CD4-positive, alpha-beta T cell treated with Interleukin-17A for 4 hours (primary cell): ENCODE data around the gene POLR2L.

Source experiments
- DNase-seq: peaks from one replicate; pipeline ENCODE4 v3.0.0-alpha.2; 2020; ENCODE audit warnings: mixed read lengths

POLR2L gene

DNA sequence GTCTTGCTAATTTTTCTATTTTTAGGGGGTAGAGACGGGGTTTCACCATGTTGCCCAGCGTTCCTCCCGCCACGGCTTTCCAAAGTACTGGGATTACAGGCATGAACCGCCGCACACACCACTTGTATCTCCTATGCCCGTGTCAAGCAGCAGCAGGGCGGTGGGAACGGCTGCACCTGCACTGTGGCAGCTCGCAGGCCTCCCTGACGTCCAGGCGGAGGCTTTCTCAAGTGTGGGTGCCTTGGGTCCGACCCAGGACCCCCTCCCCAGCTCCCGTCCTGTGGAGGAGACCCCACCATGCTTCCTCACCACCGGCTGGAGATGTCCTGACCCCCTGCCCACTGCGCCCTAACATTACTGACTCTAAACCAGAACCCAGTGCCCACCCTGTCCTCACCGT lies 26.1 kb upstream of the POLR2L start:
- DNase-seq: no peak

DNA sequence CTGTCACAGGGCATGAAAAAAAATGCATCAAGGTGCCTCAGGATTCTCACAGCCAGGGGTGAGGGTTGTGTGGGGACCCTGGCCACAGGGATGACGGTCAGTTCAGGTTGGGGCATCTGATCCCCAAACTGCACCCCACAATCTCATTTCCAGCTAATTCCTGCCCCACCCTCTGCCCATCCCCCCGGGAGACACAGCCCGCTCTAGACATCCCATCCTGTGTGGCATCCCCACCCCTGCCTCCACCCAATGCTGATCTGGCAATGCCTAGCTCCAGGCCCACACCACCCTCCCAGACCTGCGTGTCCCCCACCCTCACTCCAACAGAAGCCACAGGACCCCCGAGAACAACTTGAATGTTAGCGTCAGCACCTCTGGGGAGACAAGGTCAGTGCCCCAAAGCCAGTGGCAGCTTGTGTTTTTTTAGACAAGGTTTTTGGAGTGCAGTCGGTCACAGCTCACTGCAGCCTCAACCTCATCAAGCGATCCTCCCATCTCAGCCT lies 25.6 kb upstream of the POLR2L start:
- no peak for DNase-seq

DNA sequence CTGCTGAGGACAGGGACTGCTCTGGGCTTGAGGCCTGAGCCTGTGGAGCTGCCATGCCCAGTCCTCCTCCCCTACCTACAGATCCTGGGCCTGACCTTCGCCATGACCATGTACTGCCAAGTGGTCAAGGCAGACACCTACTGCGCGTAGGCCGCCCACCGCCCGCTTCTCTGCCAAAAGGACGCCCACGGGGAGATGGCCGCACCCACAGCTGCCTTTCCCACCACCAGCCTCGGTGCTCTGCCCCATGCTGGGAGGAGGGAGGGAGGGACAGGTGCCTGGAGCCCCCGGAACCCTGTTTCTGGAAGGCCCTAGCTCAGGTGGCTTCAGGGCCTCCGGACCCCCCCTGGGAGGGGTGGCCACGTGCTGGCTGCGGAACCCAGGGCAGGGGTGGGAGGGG lies 24.2 kb upstream of the POLR2L start:
- no peak for DNase-seq

DNA sequence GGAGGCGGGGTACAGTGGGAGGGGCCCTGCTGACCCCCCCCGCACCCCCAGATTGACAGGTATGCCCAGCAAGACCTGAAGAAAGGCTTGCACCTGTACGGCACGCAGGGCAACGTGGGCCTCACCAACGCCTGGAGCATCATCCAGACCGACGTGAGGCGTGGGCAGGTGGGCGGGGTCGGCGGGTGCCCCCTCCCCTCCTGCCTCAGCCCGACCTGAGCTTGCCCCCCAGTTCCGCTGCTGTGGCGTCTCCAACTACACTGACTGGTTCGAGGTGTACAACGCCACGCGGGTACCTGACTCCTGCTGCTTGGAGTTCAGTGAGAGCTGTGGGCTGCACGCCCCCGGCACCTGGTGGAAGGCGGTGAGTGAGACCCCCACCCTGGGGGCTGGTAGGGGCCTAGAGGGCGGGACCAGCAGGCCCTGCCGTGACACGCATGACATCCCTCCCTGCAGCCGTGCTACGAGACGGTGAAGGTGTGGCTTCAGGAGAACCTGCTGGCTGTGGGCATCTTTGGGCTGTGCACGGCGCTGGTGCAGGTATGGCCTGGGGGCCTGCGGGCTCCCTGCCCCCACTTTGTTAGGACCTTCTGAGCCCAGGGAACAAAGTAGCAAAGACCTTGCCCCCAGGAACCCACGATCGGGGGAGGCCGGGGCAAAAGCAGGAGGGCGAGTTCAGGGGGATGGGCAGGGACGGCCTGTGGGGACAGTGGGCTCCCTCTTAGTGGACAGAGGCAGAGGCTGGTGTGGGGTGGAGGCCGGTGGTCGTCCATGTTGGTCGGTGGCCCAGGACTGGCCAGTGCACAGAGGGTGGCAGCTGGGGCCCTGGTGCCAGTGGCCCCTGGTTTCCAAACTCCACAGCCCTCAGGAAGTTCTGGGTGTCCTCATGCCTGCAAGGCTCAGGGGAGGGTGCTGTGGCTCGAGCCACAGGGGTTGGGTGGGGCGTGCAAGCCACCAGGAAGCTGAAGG lies 23.4 kb upstream of the POLR2L start:
- DNase-seq: no peak

DNA sequence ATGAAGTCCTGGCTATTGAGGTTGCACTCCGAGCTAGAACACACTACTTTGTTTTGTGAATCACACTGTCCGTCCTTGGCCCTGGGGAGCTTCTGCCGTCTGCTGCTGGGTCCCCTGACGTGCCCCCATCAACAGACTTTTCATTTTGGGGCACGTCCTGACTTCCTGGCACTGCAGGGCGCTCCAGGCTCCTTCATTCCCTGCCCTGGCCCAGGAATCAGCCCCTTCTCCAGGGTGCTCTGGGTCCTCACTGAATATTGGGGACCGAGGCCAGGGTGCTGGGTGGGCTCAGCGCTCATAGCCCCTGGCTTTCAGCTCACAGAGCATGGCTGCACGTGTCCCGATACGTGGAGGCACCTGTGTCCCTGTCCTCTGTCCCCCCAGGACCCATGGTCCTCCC lies 22.6 kb upstream of the POLR2L start:
- no peak for DNase-seq

DNA sequence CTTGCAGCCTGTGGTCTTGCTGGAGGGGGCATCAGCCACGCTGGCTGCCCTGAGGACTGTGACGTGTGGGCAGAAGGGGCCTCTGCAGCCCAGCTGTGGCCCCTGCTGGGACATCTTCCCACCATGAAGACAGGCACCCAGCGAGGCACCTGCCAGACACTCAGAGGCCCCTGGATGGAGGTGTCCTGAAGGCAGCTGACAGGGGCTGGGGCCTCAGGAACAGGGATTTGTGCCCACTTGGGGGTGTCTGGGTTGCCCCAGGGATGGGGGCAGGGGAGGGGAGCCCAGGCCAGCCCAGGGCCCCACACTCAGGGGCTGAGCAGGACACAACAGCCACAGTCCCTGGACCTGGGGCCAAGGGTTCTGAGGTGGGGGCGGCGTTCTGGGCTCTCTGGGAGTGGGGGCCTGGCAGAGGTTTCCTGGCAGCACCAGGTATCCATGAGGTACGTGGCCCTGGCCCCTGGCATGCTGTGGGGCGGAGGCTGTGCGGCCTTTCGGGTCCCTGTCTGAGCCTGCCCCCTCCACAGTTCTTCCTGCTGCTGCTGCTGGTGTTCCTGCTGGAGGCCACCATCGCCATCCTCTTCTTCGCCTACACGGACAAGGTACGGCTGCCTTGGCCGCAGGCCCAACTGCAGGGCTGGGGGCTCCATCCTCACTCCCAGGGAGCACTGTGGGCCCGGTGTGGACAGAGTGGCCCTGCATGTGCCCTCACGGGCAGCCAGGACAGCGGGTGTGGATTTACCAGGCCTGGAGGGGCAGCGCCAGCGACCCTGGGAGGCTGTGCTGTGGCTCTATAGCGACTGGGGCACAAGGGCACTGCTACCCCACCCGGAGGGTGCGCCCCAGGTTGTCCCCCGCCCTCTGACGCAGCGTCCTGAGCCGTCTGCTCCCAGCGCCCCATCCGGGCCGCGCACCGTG lies 21.8 kb upstream of the POLR2L start:
- no peak for DNase-seq

DNA sequence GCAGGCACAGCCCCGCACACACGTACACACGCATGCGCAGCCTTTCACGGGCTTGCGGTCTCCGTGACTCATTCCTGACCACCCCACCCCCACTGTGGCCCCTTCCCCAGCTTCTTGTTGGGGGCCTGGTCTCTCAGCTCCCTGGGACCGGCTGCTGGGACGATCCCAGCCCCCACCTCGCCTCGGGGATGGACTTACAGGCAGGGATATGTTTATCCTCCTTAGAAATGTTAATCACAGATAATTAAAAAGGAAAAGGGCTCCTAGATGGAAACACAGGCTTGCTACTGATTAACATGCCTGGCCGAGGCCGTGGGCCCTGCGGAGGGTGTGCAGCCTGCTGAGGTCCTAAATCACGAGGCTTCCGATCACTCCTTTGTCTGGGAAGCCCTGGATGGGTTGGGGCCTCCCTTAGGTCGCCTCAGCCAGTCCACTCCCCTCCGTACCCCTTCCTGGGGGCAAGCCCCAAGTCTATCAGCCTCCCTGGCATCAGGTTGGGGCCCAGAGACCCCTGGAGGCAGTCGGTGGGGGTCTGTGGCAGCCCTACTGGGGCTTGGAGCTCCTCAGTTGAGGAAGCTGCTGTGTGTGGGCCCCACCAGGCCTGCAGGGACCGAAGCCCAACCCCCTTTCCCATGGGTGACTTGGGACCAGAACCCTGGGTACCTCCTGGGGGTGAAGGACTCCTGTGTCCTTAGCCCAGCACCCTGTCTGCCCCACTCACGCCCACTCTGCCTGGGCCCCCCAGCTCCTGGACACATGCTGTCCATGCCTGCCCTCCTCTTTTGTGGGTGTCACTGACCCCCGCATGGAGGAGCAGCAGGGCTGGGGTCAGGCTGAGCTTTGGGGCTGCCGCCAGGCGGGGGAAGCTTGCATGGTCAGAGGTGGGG lies 20.9 kb upstream of the POLR2L start:
- no peak for DNase-seq

DNA sequence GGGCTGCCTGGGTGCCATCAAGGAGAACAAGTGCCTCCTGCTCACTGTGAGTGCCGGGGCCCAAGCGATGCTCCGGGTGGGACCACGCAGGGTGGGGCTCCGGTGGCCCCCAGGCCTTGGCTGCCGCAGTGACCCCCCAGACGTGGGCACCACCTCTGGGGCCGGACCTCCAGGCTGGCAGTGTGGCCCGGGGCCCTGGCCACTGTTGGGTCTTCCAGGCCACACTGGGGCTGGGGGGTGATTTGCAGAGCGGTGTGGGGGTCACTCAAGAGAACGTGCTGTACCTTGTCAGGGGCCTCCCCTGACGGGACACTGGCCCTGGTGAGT lies 20.3 kb upstream of the POLR2L start:
- no peak for DNase-seq

DNA sequence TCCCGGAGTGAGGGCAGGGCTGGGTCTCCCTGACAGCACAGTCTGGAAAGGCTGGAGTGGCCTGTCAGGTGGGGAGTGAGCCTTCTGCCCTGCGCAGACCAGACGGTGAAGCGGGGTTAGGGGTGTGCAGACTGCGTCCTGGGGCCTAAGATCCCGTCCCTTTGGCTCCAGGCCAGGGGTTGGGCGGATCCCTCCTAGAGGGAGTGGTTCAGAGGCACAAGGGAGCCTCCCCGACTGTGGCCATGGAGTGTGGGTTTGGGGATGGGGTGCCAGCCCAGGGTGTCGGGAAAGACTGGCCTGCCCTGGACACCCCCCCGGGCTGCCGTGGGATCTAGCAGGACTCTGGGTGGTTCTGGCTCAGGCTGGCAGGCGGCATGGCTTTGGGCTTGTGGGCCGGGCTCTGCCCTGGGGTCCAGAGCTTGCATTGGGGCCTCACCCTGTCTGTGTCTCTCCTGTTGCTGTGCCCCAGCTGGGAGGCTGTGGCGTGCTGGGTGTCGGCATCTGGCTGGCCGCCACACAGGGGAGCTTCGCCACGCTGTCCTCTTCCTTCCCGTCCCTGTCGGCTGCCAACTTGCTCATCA lies 19.8 kb upstream of the POLR2L start:
- DNase-seq: no peak

DNA sequence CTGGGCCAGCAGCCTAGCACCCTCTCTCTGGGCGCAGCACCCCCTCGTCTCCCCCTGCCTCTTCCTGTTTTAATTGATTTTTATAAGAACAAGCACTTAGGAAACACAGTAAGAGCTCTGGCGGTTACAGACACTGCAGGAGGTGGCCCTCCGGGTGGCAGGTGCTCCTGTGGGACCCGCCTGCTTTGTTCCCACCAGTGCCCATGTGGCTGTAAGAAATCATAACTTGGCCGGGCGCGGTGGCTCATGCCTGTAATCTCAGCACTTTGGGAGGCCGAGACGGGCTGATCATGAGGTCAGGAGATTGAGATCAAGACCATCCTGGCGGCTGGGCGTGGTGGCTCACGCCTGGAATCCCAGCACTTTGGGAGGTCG lies 18.8 kb upstream of the POLR2L start:
- no peak for DNase-seq

DNA sequence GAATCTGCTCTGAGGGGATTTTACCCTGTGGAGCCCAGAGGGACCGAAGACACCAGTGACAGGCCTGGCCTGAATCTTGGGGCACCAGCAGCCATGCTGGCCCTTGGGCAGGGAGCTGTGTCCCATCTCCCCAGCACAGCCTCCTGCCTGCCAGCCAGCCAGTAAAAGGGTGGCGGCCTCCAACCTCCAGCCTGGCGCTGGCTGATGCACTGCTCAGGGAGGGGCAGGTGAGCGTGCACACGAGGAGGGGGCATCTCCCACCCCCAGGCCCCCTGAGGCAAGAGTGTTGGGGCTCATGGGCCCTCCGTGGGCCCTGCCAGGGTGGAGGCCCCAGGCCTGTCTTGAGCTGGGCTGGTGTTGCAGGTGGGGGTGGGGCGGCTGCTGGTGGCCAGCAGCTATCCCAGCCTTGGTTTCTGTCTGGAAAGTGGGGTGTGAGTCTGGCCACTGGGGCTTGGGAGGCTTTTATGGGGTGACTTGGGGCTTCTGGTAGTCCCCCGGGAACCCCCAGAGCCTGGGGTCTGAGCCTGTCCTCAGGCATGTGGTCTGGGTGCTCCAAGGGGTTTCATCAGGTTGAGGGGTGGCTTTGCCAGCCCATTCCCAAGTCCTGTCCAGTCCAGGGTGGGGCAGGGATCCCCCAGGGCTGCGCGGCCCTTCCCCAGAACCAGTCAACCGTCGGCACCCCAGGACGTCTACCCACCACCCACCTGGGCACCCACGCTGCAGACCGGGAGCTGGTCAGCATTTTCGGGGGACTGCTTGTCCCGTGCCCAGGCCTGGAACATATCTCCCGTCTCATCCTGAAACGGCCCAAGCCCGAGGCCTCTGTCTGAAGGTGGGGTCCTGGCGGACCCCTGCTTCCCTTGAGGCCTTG lies 18.1 kb upstream of the POLR2L start:
- DNase-seq: no peak

DNA sequence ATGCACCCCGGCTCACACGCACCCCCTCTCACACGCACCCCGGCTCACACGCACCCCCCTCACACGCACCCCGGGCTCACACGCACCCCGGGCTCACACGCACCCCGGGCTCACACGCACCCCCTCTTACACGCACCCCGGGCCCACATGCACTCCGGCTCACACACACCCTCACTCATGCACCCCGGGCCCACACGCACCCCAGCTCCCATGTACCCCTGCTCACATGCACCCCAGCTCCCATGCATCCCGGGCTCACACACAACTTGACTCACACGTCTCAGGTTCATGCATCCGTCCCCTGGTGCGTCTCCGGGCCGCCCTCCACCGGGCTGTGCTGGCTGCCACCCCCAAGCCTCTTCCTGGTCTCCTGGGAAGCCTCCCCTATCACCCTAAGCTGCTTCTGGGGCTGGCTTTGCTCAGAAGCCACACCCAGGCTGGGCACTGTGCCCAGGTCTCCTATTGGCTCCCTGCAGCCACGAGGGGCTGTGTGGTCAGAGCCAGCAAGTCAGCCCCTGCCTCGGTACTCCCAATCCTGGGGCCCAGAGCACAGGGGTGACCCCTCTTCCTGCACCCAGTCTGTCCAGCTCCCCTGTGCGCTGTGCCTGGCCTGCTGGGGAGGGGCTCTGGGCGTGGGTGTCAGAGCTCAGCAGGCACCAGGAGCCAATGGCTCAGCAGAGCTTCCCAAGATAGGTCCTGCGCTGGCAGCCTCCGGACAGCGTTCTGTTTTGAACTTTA lies 17.2 kb upstream of the POLR2L start:
- DNase-seq: no peak

DNA sequence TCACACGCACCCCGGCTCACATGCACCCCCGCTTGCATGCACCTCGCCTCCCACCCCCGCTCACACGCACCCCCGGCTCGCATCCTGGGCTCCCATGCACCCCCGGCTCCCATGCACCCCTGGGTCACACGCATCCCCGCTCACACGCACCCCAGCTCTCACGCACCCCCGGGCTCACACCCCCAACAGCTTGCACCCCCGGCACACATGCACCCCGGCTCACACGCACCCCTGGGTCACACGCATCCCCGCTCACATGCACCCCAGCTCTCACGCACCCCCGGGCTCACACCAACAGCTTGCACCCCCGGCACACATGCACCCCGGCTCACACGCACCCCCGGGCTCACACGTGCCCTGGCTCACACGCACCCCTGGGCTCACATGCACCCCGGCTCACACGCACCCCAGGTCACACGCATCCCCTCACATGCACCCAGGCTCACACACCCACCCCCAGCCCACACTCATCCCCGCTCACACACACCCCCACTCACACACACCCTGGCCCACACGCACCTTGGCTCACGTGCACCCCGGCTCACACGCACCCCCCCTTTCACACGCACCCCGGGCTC lies 16.5 kb upstream of the POLR2L start:
- no peak for DNase-seq

DNA sequence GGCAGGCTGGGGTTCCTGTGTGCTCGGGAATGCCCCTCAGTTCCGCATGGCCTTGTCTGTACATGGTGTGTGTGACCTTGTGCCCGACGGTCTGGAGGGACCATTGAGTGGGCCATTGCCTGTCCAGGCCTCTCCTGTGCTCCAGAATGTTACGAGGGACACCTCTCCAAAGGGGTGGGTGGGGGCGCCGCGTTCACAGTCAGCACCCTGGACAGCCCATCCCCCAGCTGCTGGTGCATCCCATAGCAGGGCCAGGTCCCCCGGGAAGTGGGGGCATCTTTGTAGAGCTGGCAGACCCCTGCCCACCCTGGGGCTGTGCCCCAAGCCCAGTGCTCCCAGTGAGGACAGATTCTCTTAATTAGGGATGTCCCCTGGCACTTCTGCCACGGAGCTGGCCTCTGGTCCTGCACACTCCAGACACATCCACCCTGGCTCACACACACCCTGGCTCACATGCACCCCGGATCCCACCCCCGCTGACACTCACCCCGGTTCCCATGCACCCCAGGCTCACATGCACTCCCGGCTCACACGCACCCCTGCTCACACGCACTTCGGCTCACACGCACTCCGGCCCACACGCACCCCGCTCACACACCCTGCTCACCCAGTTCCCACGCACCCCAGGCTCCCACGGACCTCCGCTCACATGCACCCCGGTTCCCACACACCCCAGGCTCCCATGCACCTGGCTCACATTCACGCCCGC lies 15.9 kb upstream of the POLR2L start:
- DNase-seq: no peak

DNA sequence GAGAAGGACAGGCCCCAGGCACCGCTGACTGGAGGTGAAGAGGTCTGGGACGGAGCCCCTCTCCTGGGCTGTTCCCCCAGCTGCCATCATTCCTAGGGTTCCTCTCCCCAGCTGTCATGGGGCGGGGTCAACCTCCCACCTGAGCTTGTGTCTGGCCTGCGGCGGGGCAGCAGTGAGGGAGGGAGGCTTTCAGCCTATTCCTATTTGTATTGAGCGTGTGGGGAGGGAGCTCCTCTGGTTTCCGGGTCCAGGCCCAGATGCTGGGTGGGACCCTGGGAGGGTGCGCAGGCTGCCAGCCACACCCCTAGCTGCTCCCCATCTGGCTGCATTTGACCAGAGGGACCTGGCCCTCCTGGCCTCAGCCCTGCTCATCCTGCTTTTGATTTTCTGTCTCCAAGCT lies 14.1 kb upstream of the POLR2L start:
- no peak for DNase-seq

DNA sequence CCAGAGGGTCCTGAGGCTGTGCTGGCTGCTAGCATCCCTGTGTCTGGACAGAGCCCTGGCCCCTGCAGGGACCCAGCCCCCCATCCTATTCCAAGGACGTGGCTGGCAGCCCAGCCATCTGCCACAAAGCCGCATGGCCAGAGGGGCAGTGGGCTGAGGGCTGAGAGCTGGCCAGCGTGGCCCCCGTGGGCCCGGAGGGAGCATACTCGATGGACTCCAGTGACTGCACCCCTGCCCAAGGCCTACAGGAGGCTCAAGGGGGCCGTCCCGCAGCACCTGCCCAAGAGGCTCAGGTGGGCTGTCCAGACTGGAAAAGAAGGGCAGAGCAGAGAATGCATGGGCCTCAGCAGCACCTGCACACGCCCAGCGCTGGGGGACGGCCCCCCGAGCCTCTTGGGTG lies 13.5 kb upstream of the POLR2L start:
- no peak for DNase-seq

DNA sequence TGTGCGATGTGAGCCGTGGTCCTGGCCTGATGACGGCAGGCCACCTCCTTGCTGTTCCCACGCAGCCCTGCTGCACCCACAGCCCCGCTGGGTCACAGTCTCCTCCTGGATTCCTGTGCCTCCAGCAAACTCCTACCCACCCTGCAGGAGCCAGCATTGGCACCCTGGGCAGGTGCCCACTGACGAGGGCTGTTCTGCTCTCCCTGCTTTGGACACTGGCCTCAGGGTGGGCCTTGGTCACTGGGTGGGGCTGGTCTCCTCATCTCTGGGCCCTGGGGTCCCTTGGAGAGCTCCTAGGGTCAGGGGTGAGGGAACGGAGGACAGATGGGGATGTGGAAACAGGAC lies 13.0 kb upstream of the POLR2L start:
- DNase-seq: no peak

DNA sequence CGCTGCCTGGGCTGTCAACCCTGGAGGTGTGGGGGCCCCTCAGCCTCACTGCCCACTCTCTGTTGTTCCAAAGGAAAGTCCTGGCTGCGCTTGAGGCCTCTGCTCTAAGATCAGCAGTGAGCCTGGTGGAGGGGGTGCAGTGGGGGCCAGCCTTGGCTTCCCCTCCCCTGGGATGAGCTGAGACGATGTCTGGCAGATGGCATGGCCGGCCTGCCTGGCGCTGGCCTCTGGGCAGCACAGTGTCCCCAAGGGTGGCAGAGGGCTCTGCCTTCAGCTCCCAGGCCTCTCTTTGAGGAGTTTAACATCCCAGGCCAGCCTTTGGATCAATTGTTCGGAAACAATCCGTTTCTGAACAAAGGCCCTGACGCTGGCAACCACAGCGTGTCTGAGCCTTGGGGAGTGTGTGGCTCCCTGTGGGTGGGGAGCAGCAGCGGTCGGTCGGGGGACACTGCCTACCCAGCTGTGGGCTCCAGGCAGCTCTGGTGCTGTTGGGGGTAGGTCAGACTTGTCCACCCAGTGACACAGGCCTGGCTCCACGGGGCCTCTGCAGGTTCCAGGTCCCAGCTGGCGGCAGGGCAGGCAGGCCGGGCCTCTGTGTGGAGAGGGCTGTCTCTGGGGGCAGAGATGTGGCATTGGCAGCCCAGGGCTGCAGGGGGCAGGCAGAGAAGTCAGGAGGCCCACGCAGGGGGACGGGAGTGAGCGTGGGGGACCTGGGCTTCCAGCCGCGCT lies 12.4 kb upstream of the POLR2L start:
- no peak for DNase-seq
